PC-3 (cell line): ENCODE results near the gene GPR21. TPM values are rescaled to one million over a fixed set of nuclear protein-coding genes. Genes with fewer than 3 reads are reported as not detected.

Experiments used
- ATAC-seq: fragments of 200-7000 bp; cut with Tn5 transposase; 2 replicates; pipeline ENCODE4 v1.9.1; 2020; ENCODE audit warnings: mild to moderate bottlenecking, moderate library complexity
- BruUV-seq: library from RNA; stranded (reverse); fragments of 400-500 nt; replicated peaks from 2 replicates; lab custom pipeline; 2021; lab: Mats Ljungman, UMichigan
- CTCF ChIA-PET: fragments of 300-600 bp; sonication (Branson Sonifier 250); formaldehyde crosslinking; loops from one replicate; lab custom pipeline; 2022; ENCODE audit warnings: antibody characterized with exemption; lab: Charles Lee
- POLR2A ChIA-PET: fragments of 300-600 bp; sonication (Branson Sonifier 250); formaldehyde crosslinking; loops from one replicate; lab custom pipeline; 2022; ENCODE audit warnings: antibody characterized with exemption; ENCODE audit not compliant: unreplicated experiment; lab: Charles Lee
- DNase-seq: peaks from one replicate; pipeline ENCODE4 v3.0.0-alpha.2; 2015
- H2AFZ ChIP-seq: fragments of 300-600 bp; sonication (generic); 2 replicates; pipeline ENCODE4 v1.6.0; 2016; ENCODE audit warnings: antibody characterized with exemption, low read length
- H3F3A ChIP-seq: fragments of 300-600 bp; sonication (generic); one replicate; pipeline ENCODE4 v1.6.0; 2017; ENCODE audit warnings: antibody characterized with exemption, low read length, control low read depth, mild to moderate bottlenecking; ENCODE audit not compliant: unreplicated experiment
- H3K27ac ChIP-seq: fragments of 300-600 bp; sonication (generic); 2 replicates; pipeline ENCODE4 v1.5.1; 2016; ENCODE audit warnings: mild to moderate bottlenecking, low read length
- H3K27me3 ChIP-seq: fragments of 300-600 bp; sonication (generic); 2 replicates; pipeline ENCODE4 v1.6.1; 2016; ENCODE audit warnings: low read length, mixed read lengths
- H3K36me3 ChIP-seq: fragments of 300-600 bp; sonication (generic); 2 replicates; pipeline ENCODE4 v1.6.1; 2016; ENCODE audit warnings: low read depth, mixed run types, low read length, mixed read lengths
- H3K4me1 ChIP-seq: fragments of 300-600 bp; sonication (generic); 2 replicates; pipeline ENCODE4 v1.5.1; 2016; ENCODE audit warnings: low read length; ENCODE audit not compliant: insufficient read depth
- H3K4me2 ChIP-seq: fragments of 300-600 bp; sonication (generic); 2 replicates; pipeline ENCODE4 v1.6.0; 2016; ENCODE audit warnings: low read length
- H3K4me3 ChIP-seq: fragments of 300-600 bp; sonication (generic); 2 replicates; pipeline ENCODE4 v1.5.1; 2016; ENCODE audit warnings: mild to moderate bottlenecking, low read length, mixed read lengths
- H3K79me2 ChIP-seq: fragments of 300-600 bp; sonication (generic); 2 replicates; pipeline ENCODE4 v1.6.1; 2017; ENCODE audit warnings: low read length, mixed read lengths
- H3K9ac ChIP-seq: fragments of 300-600 bp; sonication (generic); 2 replicates; pipeline ENCODE4 v1.6.0; 2016; ENCODE audit warnings: mild to moderate bottlenecking, low read length
- H3K9me2 ChIP-seq: fragments of 300-600 bp; sonication (generic); replicated peaks from 2 replicates; pipeline ENCODE4 v1.6.1; 2016; ENCODE audit warnings: mixed run types, low read length, mixed read lengths
- H3K9me3 ChIP-seq: fragments of 300-600 bp; sonication (generic); 2 replicates; pipeline ENCODE4 v1.6.1; 2016; ENCODE audit warnings: low read length, mixed read lengths
- H4K20me1 ChIP-seq: fragments of 300-600 bp; sonication (generic); 2 replicates; pipeline ENCODE4 v1.6.1; 2016; ENCODE audit warnings: low read length, mixed read lengths
- EZH2 ChIP-seq: fragments of 300-600 bp; sonication (generic); IDR thresholded peaks from one replicate; pipeline ENCODE4 v1.6.1; 2017; ENCODE audit warnings: antibody characterized with exemption, mild to moderate bottlenecking, low read length; ENCODE audit not compliant: unreplicated experiment
- EZH2phosphoT487 ChIP-seq: fragments of 300-600 bp; sonication (generic); IDR thresholded peaks from 2 replicates; pipeline ENCODE4 v1.6.1; 2018; ENCODE audit warnings: mild to moderate bottlenecking, antibody characterized with exemption, low read length, borderline replicate concordance
- intact Hi-C: fragments of 100-400 bp; cut with micrococcal nuclease; formaldehyde crosslinking; loops from 2 replicates; pipeline ENCODE4 v1.9.0; 2023
- total RNA-seq: library from RNA; depleted of rRNA; stranded (reverse); fragments of >200 nt; gene quantifications from 2 replicates; pipeline ENCODE4 v1.2.3, GENCODE V29; 2014
- TF ChIP-seq, protein P1 (sequence below): fragments of 300-600 bp; sonication (generic); conservative IDR thresholded peaks from 2 replicates; pipeline ENCODE4 v1.5.1; 2017; ENCODE audit warnings: antibody characterized with exemption, low read depth, mild to moderate bottlenecking, low read length

The GPR21 gene
- total RNA-seq, 1 experiment from 2014 or later, result 0.15 TPM

DNA sequence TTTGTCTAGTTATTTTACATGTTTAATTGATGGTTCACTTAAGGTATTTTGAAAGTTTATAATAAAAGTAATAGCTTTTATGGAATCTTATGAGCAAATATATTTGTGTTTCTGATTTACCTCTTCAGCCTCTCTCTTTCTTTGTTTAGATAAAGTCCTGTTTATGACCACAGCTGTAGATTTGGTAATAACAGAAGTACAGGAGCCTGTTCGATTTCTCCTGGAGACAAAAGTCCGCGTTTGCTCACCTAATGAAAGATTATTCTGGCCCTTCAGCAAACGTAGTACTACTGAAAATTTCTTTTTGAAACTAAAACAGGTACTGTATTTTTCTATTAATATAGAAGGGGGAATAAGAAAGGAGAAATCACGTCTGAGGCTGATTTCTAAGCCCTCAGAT, 35.0 kb upstream of the GPR21 start:
- Histone ChIP-seq H2AFZ (no peak overlapping the region), H3K4me1 (no peaks in the 10 kb centered on the region), H4K20me1 (no peaks in the 10 kb centered on the region), H3K9ac (no peak overlapping the region), H3K27me3 (no peaks in the 10 kb centered on the region), H3K79me2 (no peaks in the 10 kb centered on the region), H3K36me3 (peaks cover 26% of the 10 kb centered on the region), H3K4me2 (no peak overlapping the region), H3K9me3 (no peaks in the 10 kb centered on the region), H3K4me3 (no peak overlapping the region), H3K27ac (no peak overlapping the region), H3K9me2 (no peaks in the 10 kb centered on the region), H3F3A (no peaks in the 10 kb centered on the region)
- POLR2A ChIA-PET, result interaction anchor here (0.6 kb wide), 1 partner anchor 59 kb away, joined by 3 read pairs; no protein-coding TSS in a partner anchor
- intact Hi-C loops, result loop anchor here (10.0 kb wide), 1 partner anchor 534 kb away; no protein-coding TSS in a partner anchor
- TF ChIP-seq EZH2phosphoT487 (no peak), EZH2 (no peak)
- TF ChIP-seq, protein P1, sequence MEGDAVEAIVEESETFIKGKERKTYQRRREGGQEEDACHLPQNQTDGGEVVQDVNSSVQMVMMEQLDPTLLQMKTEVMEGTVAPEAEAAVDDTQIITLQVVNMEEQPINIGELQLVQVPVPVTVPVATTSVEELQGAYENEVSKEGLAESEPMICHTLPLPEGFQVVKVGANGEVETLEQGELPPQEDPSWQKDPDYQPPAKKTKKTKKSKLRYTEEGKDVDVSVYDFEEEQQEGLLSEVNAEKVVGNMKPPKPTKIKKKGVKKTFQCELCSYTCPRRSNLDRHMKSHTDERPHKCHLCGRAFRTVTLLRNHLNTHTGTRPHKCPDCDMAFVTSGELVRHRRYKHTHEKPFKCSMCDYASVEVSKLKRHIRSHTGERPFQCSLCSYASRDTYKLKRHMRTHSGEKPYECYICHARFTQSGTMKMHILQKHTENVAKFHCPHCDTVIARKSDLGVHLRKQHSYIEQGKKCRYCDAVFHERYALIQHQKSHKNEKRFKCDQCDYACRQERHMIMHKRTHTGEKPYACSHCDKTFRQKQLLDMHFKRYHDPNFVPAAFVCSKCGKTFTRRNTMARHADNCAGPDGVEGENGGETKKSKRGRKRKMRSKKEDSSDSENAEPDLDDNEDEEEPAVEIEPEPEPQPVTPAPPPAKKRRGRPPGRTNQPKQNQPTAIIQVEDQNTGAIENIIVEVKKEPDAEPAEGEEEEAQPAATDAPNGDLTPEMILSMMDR, result no peak
- ATAC-seq, result no peak
- no peak for DNase-seq
- no TSS peak for BruUV-seq
- CTCF ChIA-PET, result no interaction called here

DNA sequence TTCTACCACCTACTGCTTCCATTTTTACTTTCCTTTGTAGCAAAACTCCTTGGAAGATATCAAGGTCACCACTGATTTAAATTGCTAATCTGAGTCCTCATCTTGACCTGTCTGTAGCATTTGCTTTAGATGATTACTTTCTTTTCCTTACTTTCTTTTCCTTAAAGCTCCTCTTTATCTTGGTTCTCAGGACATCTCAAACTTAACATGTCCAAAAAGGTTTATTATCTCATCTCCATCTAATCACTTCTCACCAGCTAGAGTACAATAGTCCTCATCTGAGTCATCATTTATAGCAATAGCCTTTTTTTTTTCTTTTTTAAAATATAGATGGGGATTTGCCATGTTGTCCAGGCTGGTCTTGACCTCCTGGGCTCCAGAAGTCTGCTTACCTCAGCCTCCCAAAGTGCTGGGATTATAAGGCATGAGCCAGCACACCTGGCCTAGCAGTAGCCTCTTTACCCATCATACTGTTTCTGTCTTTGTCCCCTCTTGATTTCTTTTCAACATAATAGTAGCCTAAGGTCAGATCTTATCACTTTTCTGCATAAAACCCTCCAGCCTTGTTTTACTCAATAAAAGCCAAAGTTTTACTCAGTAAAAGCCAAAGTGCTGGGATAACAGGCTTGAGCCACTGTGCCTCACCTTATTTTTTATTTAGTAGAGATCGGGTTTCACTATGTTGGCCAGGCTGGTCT, 32.9 kb upstream of the GPR21 start:
- Histone ChIP-seq H3K9me2 (no peaks in the 10 kb centered on the region), H3K27ac (no peak overlapping the region), H3K4me1 (no peaks in the 10 kb centered on the region), H3K9ac (no peak overlapping the region), H4K20me1 (no peaks in the 10 kb centered on the region), H3K79me2 (no peaks in the 10 kb centered on the region), H3K27me3 (no peaks in the 10 kb centered on the region), H3F3A (no peaks in the 10 kb centered on the region), H3K9me3 (no peaks in the 10 kb centered on the region), H3K4me2 (no peak overlapping the region), H3K4me3 (no peak overlapping the region), H2AFZ (no peak overlapping the region), H3K36me3 (peaks cover 26% of the 10 kb centered on the region)
- ATAC-seq, result no peak
- TF ChIP-seq EZH2 (no peak), EZH2phosphoT487 (no peak)
- BruUV-seq, result no TSS peak
- POLR2A ChIA-PET, result no interaction called here
- intact Hi-C loops, result no loop called here
- CTCF ChIA-PET, result no interaction called here
- DNase-seq, result no peak

DNA sequence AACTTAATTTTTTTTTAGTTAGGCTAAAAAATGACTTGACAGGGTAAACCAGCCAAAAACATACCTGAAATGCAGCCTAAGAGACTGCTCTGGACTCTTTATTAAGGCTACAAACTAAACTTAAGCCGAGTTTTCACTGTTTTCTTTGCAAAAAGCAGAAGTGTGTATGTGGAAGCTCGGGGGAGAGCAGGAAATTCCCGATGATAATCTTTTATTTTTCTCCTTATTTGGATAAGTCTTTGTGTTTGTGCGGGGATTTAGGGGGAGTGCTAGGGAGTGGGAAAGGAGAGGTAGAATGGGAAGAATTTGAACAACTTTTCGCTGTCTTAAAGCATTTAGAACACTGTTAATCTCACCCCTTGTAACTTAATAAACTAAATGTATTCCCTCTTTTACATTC, 30.7 kb upstream of the GPR21 start:
- DNase-seq, result no peak
- no peak for ATAC-seq
- Histone ChIP-seq H3K9me3 (no peaks in the 10 kb centered on the region), H2AFZ (no peak overlapping the region), H3F3A (no peaks in the 10 kb centered on the region), H3K36me3 (peaks cover 10% of the 10 kb centered on the region; the same call in 1 of the 2 replicates), H3K27ac (no peak overlapping the region), H4K20me1 (no peaks in the 10 kb centered on the region), H3K4me3 (no peak overlapping the region), H3K9me2 (no peaks in the 10 kb centered on the region), H3K27me3 (no peaks in the 10 kb centered on the region), H3K4me1 (no peaks in the 10 kb centered on the region), H3K4me2 (no peak overlapping the region), H3K9ac (no peak overlapping the region), H3K79me2 (no peaks in the 10 kb centered on the region)
- BruUV-seq, result no TSS peak
- intact Hi-C loops, result no loop called here
- ChIA-PET CTCF (no interaction called here), POLR2A (no interaction called here)
- TF ChIP-seq, protein P1, result no peak
- TF ChIP-seq EZH2phosphoT487 (no peak), EZH2 (no peak)
